GM23338 (cell line): ENCODE results near the gene OR2A2. TPM values are rescaled to one million over a fixed set of nuclear protein-coding genes. Genes with fewer than 3 reads are reported as not detected.

ENCODE experiments used
- ATAC-seq: fragments of 200-7000 bp; cut with Tn5 transposase; 3 replicates; pipeline ENCODE4 v1.9.1; 2020
- DNase-seq: peaks from one replicate; pipeline ENCODE4 v3.0.0-alpha.2; 2015; ENCODE audit warnings: low spot score
- H2AFZ ChIP-seq: fragments of 200-600 bp; sonication (generic); 2 replicates; pipeline ENCODE4 v1.8.0; 2016; ENCODE audit warnings: antibody characterized with exemption, mild to moderate bottlenecking, moderate library complexity
- H3F3A ChIP-seq: fragments of 200-600 bp; sonication (generic); replicated peaks from 2 replicates; pipeline ENCODE4 v1.8.0; 2017; ENCODE audit warnings: antibody characterized with exemption, mixed run types, low read depth
- H3K27ac ChIP-seq: fragments of 200-600 bp; sonication (generic); 2 replicates; pipeline ENCODE4 v1.6.1; 2016; ENCODE audit warnings: low read depth
- H3K27me3 ChIP-seq: fragments of 200-600 bp; sonication (generic); 2 replicates; pipeline ENCODE4 v1.8.0; 2016; ENCODE audit warnings: mild to moderate bottlenecking, mixed run types, moderate library complexity; ENCODE audit not compliant: insufficient read depth
- H3K36me3 ChIP-seq: fragments of 200-600 bp; sonication (generic); 2 replicates; pipeline ENCODE4 v1.8.0; 2016; ENCODE audit warnings: mild to moderate bottlenecking; ENCODE audit not compliant: insufficient read depth
- H3K4me1 ChIP-seq: fragments of 200-600 bp; sonication (generic); 2 replicates; pipeline ENCODE4 v1.8.0; 2016; ENCODE audit warnings: mild to moderate bottlenecking, moderate library complexity; ENCODE audit not compliant: insufficient read depth
- H3K4me2 ChIP-seq: fragments of 200-600 bp; sonication (generic); 2 replicates; pipeline ENCODE4 v1.7.1; 2017; ENCODE audit warnings: mixed run types
- H3K4me3 ChIP-seq: fragments of 200-600 bp; sonication (generic); 2 replicates; pipeline ENCODE4 v1.6.1; 2016; ENCODE audit warnings: mixed run types
- H3K79me2 ChIP-seq: fragments of 200-600 bp; sonication (generic); replicated peaks from 2 replicates; pipeline ENCODE4 v1.8.0; 2017; ENCODE audit warnings: mild to moderate bottlenecking; ENCODE audit not compliant: insufficient read depth
- H3K9me2 ChIP-seq: fragments of 200-600 bp; sonication (generic); 2 replicates; pipeline ENCODE4 v1.8.0; 2017; ENCODE audit not compliant: insufficient read depth
- H4K20me1 ChIP-seq: fragments of 200-600 bp; sonication (generic); replicated peaks from 2 replicates; pipeline ENCODE4 v1.8.0; 2017; ENCODE audit warnings: mild to moderate bottlenecking; ENCODE audit not compliant: insufficient read depth
- H3K27ac Mint-ChIP-seq: 2 replicates; pipeline ENCODE4 v1.8.0; 2020; ENCODE audit warnings: inconsistent platforms, mild to moderate bottlenecking, moderate library complexity, mixed read lengths
- H3K27me3 Mint-ChIP-seq: 3 replicates; pipeline ENCODE4 v1.8.0; 2022; ENCODE audit warnings: low read depth, mild to moderate bottlenecking, moderate library complexity, mixed read lengths, inconsistent platforms; ENCODE audit not compliant: insufficient read depth, poor library complexity
- H3K36me3 Mint-ChIP-seq: 3 replicates; pipeline ENCODE4 v1.8.0; 2021; ENCODE audit warnings: low read depth, mild to moderate bottlenecking, inconsistent platforms, moderate library complexity, mixed read lengths
- H3K4me1 Mint-ChIP-seq: 3 replicates; pipeline ENCODE4 v1.8.0; 2020; ENCODE audit warnings: mild to moderate bottlenecking, inconsistent platforms, mixed read lengths
- H3K4me3 Mint-ChIP-seq: 3 replicates; pipeline ENCODE4 v1.8.0; 2021; ENCODE audit warnings: moderate library complexity, mild to moderate bottlenecking, inconsistent platforms, mixed read lengths
- H3K9me3 Mint-ChIP-seq: 3 replicates; pipeline ENCODE4 v1.8.0; 2020; ENCODE audit warnings: moderate library complexity, mild to moderate bottlenecking, inconsistent platforms, mixed read lengths
- CTCF ChIP-seq, 2 experiments: fragments of 200-600 bp in 1 of 2; sonication (generic) in 1 of 2; conservative IDR thresholded peaks; 2 replicates each; pipeline versions ENCODE4 v1.5.1 to v1.6.1; 2016 to 2017; ENCODE audit warnings: antibody characterized with exemption in 2 of 2, low read depth in 2 of 2, mild to moderate bottlenecking in 2 of 2, moderate library complexity in 1 of 2
- ETS1 ChIP-seq: IDR thresholded peaks from 2 replicates; pipeline ENCODE4 v1.6.1; 2016; ENCODE audit warnings: antibody characterized with exemption
- EZH2 ChIP-seq: fragments of 200-600 bp; sonication (generic); IDR thresholded peaks from one replicate; pipeline ENCODE4 v1.8.0; 2017; ENCODE audit warnings: antibody characterized with exemption, mild to moderate bottlenecking, low read depth; ENCODE audit not compliant: unreplicated experiment
- EZH2phosphoT487 ChIP-seq: fragments of 200-600 bp; sonication (generic); IDR thresholded peaks from one replicate; pipeline ENCODE4 v1.8.1; 2018; ENCODE audit warnings: antibody characterized with exemption; ENCODE audit not compliant: unreplicated experiment
- JUNB ChIP-seq: IDR thresholded peaks from one replicate; pipeline ENCODE4 v1.6.1; 2016; ENCODE audit warnings: antibody characterized with exemption; ENCODE audit not compliant: unreplicated experiment
- NANOG ChIP-seq: IDR thresholded peaks from 2 replicates; pipeline ENCODE4 v1.6.1; 2016; ENCODE audit warnings: antibody characterized with exemption, borderline replicate concordance
- POLR2AphosphoS5 ChIP-seq: IDR thresholded peaks from 2 replicates; pipeline ENCODE4 v1.6.1; 2016; ENCODE audit warnings: antibody characterized with exemption, low read depth
- REST ChIP-seq: IDR thresholded peaks from one replicate; pipeline ENCODE4 v1.6.1; 2018; ENCODE audit warnings: antibody characterized with exemption; ENCODE audit not compliant: unreplicated experiment
- ZNF114 ChIP-seq: fragments of 250-450 bp; sonication (Bioruptor Pico); IDR thresholded peaks from 2 replicates; pipeline ENCODE4 v1.5.0; 2020; ENCODE audit warnings: mild to moderate bottlenecking, moderate library complexity
- ZNF331 ChIP-seq: fragments of 250-450 bp; sonication (Bioruptor Pico); IDR thresholded peaks from 2 replicates; pipeline ENCODE4 v1.5.0; 2020; ENCODE audit warnings: low read depth, mild to moderate bottlenecking, moderate library complexity
- polyA plus RNA-seq: library from polyadenylated mRNA; unstranded; fragments of >200 nt; fragmentation: Nextera tagmentation; extraction: Ambion mirVana; gene quantifications from 2 replicates; pipeline ENCODE4 v1.2.1, GENCODE V29; 2016
- total RNA-seq: library from RNA; depleted of rRNA; stranded (reverse); fragments of >200 nt; shearing (Covaris generic); gene quantifications from 2 replicates; pipeline ENCODE4 v1.2.3, GENCODE V29; 2014

Gene OR2A2
- total and polyA plus RNA-seq, 2 experiments from 2014 or later, result not detected

- no peaks in the 10 kb centered on the region for H3K27me3 ChIP-seq
These were observed 10.6 kb upstream of the OR2A2 start for GRCh38 chr7:144098776-144099175.

GRCh38 chr7:144100607-144101006, 8.8 kb upstream of the OR2A2 start:
- DNase-seq (no peak), ATAC-seq (no peak)
- no peaks in the 10 kb centered on the region; the same call in 1 of the 2 replicates for H3K9me2 ChIP-seq
- H2AFZ ChIP-seq, result peak overlapping the region; percentile 56; the same call in 1 of the 2 replicates
- no peak overlapping the region for H3K4me2 ChIP-seq
- H3K4me1 Mint-ChIP-seq, result peaks cover 5% of the 10 kb centered on the region; the same call in 2 of the 3 replicates
- no peaks in the 10 kb centered on the region for H3K27me3 ChIP-seq
- no peaks in the 10 kb centered on the region for H3K36me3 ChIP-seq
- H3K27me3 Mint-ChIP-seq, result no peaks in the 10 kb centered on the region
- H3K4me3 Mint-ChIP-seq, result no peak overlapping the region
- H3K27ac ChIP-seq, result no peak overlapping the region
- H3K36me3 Mint-ChIP-seq, result no peaks in the 10 kb centered on the region
- H3F3A ChIP-seq, result no peaks in the 10 kb centered on the region
- H4K20me1 ChIP-seq, result no peaks in the 10 kb centered on the region
- H3K4me3 ChIP-seq, result no peak overlapping the region
- no peaks in the 10 kb centered on the region for H3K4me1 ChIP-seq
- no peaks in the 10 kb centered on the region for H3K79me2 ChIP-seq
- no peaks in the 10 kb centered on the region for H3K9me3 Mint-ChIP-seq
- H3K27ac Mint-ChIP-seq, result no peak overlapping the region
- TF ChIP-seq ETS1 (no peak), NANOG (no peak), ZNF331 (no peak), CTCF (conservative IDR thresholded peaks at IDR 0.05; ENCODE audit: low read depth in 2 of 2) (no peak), EZH2 (no peak)

More at GRCh38 chr7:144098776-144099175, 10.6 kb upstream of the OR2A2 start:
- Mint-ChIP-seq H3K4me1 (peaks cover 5% of the 10 kb centered on the region; the same call in 2 of the 3 replicates), H3K27ac (no peak overlapping the region), H3K9me3 (no peaks in the 10 kb centered on the region), H3K27me3 (peaks cover 2% of the 10 kb centered on the region), H3K4me3 (no peak overlapping the region), H3K36me3 (no peaks in the 10 kb centered on the region)
- Histone ChIP-seq H3K4me2 (no peak overlapping the region), H3K79me2 (no peaks in the 10 kb centered on the region), H3K4me3 (no peak overlapping the region), H3K9me2 (no peaks in the 10 kb centered on the region; the same call in 1 of the 2 replicates), H3K4me1 (no peaks in the 10 kb centered on the region), H2AFZ (no peak overlapping the region), H3F3A (no peaks in the 10 kb centered on the region), H4K20me1 (no peaks in the 10 kb centered on the region), H3K27ac (no peak overlapping the region), H3K36me3 (no peaks in the 10 kb centered on the region)
- no peak for ATAC-seq
- TF ChIP-seq POLR2AphosphoS5 (no peak), JUNB (no peak), ZNF331 (no peak), EZH2phosphoT487 (no peak), ZNF114 (CRISPR knock-in tag) (no peak), REST (no peak)
- no peak for DNase-seq
